GM12874 (cell line): ENCODE measurements around the gene RPS24.

ENCODE experiments used
- TF ChIP-seq, protein P1 (sequence below): IDR thresholded peaks from 2 replicates; pipeline ENCODE4 v1.5.1; 2011; ENCODE audit warnings: low read depth, mild to moderate bottlenecking, control low read depth, low read length, moderate library complexity; ENCODE audit not compliant: insufficient read depth

RPS24 gene

GRCh38 chr10:78033637-78034470 lies at the start of gene RPS24:
Gene RPS24 (plus strand): TSS chr10:78033863. CDS start chr10:78033902, 39 bp downstream.
- TF ChIP-seq, protein P1, sequence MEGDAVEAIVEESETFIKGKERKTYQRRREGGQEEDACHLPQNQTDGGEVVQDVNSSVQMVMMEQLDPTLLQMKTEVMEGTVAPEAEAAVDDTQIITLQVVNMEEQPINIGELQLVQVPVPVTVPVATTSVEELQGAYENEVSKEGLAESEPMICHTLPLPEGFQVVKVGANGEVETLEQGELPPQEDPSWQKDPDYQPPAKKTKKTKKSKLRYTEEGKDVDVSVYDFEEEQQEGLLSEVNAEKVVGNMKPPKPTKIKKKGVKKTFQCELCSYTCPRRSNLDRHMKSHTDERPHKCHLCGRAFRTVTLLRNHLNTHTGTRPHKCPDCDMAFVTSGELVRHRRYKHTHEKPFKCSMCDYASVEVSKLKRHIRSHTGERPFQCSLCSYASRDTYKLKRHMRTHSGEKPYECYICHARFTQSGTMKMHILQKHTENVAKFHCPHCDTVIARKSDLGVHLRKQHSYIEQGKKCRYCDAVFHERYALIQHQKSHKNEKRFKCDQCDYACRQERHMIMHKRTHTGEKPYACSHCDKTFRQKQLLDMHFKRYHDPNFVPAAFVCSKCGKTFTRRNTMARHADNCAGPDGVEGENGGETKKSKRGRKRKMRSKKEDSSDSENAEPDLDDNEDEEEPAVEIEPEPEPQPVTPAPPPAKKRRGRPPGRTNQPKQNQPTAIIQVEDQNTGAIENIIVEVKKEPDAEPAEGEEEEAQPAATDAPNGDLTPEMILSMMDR = no peak

DNA sequence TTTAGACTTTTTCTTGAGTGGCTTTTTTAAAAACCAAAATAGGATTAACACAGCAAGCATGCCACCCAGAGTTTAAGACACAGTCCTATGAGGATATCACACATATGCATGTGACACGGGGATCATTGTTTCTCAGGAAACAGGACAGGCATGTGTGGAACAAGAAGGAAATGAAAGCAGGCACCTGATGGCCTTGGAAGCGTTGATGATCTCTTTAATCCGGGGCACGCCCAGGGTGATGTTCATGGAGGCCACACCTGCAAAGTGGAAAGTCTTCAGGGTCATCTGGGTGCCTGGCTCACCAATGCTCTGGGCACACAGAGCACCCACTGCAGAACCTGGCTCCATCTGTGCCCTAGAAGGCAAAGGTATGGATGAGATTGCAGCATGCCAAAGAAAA lies 48.7 kb upstream of the RPS24 start:
- TF ChIP-seq, protein P1 = no peak

DNA sequence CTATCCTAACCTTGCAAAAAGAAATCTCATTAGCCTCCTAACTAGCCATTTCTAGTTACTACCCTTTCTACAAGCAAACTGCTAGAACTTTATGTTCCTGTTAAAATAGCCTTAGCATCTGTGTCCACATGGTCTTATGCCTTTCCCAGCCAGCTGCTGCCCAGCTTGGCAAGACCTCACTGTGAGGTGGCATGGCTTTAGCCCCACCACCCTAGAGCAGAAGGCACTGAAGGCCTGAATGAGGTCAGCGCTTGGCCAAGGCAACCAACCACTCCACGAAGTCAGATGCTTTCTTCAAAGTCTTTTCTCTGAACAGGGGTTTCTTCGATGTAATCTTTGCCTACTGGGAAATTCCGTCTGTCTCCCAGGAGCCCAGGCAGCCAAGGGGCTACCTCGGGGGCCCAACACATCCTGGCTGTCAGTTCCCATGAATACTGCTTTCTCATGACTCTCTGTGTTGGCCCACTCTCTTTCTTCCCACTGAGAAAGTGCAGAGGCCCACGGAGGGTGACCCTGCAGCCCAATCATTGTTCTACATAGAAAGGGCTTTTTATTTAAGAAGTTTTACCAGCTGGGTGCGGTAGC lies 45.9 kb upstream of the RPS24 start:
- TF ChIP-seq, protein P1 = no peak

DNA sequence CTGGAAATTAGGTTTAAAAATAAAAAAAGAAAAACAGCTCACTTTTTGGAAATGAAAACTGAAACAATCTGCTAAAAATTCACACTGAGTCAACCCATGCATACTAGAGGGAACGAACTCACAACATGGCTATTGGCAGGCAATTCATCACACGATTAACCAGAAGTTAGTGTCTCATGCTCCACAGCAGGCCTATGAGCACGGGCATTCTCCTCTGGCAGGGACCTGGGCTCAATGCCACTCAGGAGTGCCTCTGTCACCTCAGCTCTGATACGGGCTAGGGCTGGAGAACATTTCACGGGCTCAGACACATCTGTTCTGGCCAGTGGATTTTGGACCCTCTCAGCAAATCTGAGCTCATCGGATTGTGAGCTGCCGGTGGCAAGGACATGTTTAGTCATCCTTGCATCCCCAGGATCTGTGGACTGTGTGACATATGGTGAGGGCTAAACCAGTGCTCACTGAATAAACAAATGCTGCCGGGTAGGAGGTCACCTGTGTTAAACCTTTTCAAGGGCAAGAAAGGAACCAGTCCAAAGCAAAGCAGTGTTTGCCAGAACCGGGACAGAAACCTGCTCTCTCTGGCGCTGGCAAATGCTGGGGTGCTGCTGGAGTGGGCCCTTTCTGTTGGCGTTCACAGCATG lies 44.5 kb upstream of the RPS24 start:
- TF ChIP-seq, protein P1 = no peak

DNA sequence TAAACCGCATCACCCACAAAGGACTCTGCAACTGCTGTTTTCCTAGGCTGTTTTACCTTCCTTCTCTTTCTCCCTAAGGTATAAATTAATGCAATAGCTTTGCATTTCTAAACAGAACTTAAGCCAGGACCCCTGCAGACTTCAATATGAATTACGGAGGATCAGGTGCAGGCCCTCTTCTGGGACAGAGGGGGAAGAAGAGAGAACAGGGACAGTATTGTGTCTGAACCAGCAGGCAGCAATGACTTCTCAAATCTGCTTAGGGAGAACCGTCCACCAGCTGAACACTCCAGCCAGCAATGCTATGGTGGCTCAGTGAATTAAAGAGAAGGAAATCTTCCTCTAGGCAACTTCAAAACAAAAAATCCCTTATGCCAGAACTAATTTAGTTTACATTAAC lies 40.0 kb upstream of the RPS24 start:
- TF ChIP-seq, protein P1 = no peak

- TF ChIP-seq, protein P1 = no peak
These were observed 33.5 kb upstream of the RPS24 start for GRCh38 chr10:78000206-78000605.

GRCh38 chr10:78000956-78001472 lies 32.6 kb upstream of the RPS24 start:
- TF ChIP-seq, protein P1 = no peak
